LNCaP clone FGC (cell line): ENCODE measurements around the gene RTN4R.
A peak's percentile ranks its signal among the peaks of the same experiment; 100 is the strongest.
"Not testable (repeated sequence)": the region's sequence is repeated elsewhere in the genome, so short reads cannot be mapped to it uniquely, and the experiment has no call there.

Source experiments
- DNase-seq: peaks from one replicate; pipeline ENCODE4 v3.0.0-alpha.2; 2011; ENCODE audit warnings: low read depth
- H3K4me3 ChIP-seq: 2 replicates; pipeline ENCODE4 v1.5.1; 2011; ENCODE audit warnings: mild to moderate bottlenecking, low read depth, low read length, control low read depth
- TF ChIP-seq, protein P1 (sequence below): IDR thresholded peaks from 2 replicates; pipeline ENCODE4 v1.5.1; 2012; ENCODE audit warnings: mild to moderate bottlenecking; ENCODE audit not compliant: control insufficient read depth, insufficient read depth; ENCODE audit errors: extremely low read depth

RTN4R gene

DNA sequence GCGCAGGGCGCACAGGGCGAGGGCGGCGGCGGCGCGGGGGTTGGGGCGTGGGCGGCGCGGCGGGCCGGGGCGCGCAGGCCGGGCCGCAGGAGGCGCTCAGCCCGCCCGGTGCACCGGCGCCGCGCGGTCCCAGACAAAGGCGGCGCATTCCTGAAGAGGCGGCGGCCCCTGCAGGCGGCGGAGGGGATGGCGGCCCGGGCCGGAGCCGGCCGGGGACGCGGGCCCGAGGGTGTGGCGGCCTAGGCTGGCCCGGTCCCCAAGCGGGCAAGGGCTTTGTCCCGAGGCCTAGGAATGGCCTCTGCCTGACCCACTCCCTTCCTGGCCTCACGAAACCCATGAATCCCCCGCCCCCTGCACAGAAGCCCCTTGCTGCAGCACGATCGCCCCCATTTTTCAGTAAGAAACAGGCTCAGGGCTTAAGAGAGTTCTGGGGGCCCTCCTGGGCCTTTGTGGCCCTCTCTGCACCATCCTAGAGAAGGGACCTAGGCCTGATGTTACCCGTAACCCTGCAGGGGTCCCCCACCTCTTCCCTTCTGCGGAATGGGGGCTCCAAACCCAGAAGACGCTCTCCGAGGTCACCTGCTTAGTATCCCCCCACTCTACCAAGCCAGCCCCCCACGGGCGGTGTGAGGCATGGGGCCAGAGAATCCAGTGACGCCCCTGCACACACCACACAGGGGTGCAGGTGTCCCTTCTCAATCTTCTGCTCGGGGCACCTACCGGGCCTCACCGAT lies at the start of gene RTN4R:
TSS of gene RTN4R (minus strand) at position 40 of the 734 bp plus-strand sequence. CDS start 226 bp downstream, outside the sequence.
- no peak for DNase-seq
- peak within 1 kb of the TSS; percentile 51 for H3K4me3 ChIP-seq
- TF ChIP-seq, protein P1, sequence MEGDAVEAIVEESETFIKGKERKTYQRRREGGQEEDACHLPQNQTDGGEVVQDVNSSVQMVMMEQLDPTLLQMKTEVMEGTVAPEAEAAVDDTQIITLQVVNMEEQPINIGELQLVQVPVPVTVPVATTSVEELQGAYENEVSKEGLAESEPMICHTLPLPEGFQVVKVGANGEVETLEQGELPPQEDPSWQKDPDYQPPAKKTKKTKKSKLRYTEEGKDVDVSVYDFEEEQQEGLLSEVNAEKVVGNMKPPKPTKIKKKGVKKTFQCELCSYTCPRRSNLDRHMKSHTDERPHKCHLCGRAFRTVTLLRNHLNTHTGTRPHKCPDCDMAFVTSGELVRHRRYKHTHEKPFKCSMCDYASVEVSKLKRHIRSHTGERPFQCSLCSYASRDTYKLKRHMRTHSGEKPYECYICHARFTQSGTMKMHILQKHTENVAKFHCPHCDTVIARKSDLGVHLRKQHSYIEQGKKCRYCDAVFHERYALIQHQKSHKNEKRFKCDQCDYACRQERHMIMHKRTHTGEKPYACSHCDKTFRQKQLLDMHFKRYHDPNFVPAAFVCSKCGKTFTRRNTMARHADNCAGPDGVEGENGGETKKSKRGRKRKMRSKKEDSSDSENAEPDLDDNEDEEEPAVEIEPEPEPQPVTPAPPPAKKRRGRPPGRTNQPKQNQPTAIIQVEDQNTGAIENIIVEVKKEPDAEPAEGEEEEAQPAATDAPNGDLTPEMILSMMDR = peak; percentile 81

DNA sequence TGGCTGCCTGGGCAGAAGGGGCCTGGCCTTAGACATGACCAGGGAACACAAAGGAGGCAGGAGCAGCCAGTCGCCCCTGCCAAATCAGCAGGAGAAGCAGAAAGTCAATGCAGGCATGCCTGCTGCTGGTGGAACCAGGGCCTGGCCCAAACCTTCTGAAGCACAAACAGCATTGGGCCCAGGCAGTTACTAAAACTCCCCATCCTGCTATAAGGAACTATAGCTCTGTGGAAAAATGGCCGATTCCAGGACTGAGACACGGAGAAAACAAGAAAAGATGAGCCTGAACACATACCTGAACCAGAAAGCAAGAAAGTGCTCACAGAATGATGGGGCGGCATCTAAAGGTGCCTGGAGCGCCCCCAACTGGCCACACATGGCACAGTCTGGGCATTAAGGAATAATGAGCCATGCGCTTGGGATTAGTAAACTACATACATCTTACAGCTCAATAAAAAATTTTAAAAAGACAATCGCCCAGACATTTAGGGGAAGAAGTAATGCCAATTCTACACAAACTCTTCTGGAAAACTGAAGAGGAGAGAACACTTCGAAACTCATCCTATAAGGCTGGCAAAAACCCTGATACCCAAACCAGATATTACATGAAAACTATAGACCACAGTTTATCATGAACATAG lies 49.4 kb upstream of the RTN4R start:
- DNase-seq, H3K4me3 ChIP-seq: not testable (repeated sequence)
- TF ChIP-seq, protein P1 = peak; percentile 31

DNA sequence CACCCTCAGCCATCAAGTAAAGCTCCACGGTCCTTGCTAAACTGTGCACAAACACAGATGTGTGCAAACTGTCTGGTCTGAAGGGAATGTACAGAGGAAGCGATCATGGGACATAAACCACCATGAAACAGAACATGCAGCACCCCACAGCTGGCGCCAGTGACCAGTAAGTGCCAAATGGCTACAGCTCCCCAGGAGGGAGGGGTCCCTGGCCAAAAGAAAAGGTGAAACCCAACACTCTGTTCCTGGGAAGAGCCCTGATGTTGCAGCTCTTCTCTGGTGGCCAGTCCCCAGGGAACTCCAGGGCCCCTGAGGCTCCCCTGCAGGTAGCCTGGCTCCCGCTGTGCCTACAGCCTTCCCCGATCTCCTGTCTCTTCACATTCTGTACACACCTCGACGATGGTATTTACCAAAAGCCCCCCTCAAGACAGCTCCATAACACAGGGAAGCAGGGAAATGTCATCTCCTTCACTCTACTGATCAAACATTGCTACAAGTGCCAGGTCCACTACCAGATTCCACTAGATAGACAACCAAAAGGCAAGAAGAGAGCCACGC lies 48.8 kb upstream of the RTN4R start:
- no peak overlapping the region for H3K4me3 ChIP-seq
- no peak for DNase-seq
- TF ChIP-seq, protein P1 = no peak

DNA sequence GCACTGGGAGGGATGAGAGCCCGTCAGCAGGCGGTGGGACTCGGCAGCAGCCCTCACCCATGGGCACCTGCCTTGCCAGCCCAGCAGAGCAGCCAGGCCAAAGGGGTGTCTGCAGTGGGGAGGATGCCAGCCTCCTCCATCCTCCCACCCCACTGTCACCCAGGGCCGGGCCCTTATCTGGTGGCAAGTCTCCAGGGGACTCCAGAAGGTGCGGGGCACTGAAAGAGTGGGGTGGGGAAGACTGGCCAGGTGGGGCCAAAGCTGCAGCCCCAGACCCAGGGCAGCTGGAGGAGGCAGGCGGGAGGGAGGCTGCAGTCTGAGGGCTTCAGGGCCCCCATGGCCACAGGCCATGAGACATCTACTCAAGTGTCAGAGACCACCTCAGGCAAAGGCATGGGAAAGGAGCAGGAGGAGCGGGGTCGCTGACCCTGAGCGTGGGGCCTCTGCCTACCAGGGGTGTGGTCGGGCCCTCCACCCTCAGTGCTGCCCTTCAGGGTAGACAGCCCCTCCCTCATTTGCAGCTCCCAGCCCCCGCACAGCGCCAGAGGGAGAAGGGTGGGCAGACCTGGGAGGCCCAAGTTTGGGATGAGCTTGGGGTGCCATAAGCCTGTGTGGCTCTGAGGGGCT lies 48.2 kb upstream of the RTN4R start:
- TF ChIP-seq, protein P1 = no peak
- no peak overlapping the region for H3K4me3 ChIP-seq
- no peak for DNase-seq

DNA sequence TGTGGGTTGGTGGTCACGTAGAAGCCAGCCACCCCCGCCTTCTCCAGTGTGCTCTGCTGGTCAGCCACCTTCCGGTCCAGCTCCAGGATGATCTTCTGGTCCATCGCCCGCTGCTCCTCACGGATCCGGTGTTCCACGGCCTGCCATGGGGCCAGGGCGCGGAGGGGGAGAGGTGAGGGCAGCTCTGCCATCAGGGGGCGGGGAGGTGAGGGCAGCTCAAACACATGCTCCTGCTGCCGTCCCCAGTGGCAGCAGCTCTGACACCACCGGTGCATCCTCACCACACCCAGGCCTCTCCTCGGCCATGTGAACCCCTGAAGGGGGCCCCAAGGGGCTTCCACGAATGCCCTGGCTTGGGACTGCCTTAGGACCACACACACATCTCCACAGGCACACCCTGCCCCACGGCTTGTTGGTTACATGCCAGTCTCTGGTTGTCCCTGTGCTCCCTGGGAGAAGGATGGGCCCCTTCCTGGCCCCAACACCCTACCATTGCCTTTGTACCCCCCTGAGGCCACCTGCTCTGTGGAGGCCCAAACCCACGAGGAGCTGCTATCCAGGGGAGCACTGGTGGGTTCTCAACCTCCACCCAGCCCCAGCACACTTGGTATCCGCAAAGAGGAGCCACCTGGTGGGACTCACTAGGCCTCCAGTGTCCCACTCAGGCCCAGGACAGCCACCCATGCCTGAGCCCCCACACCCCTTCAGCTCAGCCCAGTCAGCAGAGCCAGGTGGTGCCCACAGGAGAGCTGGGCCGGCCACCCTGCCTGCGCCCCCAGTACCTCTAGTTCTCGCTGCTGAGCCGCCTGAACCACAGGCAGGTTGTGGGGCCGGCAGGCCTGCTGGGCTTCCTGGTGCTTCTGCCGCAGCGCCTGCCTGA lies 47.5 kb upstream of the RTN4R start:
- no peak overlapping the region for H3K4me3 ChIP-seq
- no peak for DNase-seq
- TF ChIP-seq, protein P1 = no peak

DNA sequence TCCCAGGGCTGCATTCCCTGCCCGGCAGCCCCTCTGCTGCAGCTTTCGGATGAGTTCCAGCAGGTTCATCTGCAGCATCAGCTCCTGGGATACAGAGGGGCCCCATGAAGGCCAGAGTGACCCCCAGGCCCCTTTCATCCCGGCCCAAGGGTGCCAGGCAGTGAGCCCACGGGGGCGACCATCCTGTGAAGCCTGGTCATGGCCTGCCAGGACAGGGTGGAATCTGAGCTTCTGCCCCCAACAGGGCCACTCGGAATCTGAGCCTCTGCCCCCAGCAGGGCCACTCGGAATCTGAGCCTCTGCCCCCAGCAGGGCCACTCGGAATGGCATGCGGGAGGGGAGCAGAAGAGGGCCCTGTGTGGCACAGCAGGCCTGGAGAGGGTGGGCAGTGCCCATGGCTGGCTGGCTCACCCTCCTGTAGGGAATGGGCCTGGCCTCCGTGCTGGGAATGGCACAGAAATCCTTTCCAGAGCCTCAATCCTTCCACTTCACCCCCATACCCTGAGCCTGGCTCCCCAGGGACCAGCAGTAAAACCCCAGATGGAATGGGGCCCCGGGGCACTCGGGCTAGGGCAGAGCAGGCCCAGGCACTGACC lies 46.7 kb upstream of the RTN4R start:
- not testable (repeated sequence) for H3K4me3 ChIP-seq, DNase-seq

DNA sequence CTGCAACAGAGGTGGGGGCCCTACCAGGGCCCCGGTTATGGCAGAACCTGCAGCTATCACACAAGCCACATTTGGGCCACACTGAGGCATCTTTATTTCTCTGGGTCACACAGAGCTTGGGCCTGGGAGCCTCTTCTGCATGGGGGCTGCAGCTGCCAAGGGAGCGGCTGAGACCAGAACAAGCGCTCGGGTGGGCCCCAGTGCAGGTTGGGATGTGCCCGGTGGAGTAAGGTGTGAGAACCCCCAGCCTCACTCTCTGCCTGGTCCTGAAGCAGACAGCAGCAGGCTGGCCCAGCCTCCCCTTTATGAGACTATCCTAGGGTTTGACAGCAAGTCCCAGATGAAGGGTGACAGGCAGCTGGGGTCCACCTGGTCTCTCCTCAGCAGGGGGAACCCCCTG lies 46.1 kb upstream of the RTN4R start:
- not testable (repeated sequence) for H3K4me3 ChIP-seq, DNase-seq
